GM21360 (cell line): ENCODE data around the gene KDM4B.
"Not testable (repeated sequence)": the region's sequence is repeated elsewhere in the genome, so short reads cannot be mapped to it uniquely, and the experiment has no call there.

Experiments used
- ATAC-seq: cut with Tn5 transposase; IDR thresholded peaks from one replicate; pipeline ENCODE4 v1.9.1; 2021; ENCODE audit warnings: mild to moderate bottlenecking, moderate library complexity; ENCODE audit not compliant: unreplicated experiment

The KDM4B gene

GRCh38 chr19:4968462-4969291 lies at the start of gene KDM4B:
Gene KDM4B (plus strand): TSS chr19:4969113. CDS start chr19:5032891, 63,778 bp downstream.
- ATAC-seq = peak; percentile 90

DNA sequence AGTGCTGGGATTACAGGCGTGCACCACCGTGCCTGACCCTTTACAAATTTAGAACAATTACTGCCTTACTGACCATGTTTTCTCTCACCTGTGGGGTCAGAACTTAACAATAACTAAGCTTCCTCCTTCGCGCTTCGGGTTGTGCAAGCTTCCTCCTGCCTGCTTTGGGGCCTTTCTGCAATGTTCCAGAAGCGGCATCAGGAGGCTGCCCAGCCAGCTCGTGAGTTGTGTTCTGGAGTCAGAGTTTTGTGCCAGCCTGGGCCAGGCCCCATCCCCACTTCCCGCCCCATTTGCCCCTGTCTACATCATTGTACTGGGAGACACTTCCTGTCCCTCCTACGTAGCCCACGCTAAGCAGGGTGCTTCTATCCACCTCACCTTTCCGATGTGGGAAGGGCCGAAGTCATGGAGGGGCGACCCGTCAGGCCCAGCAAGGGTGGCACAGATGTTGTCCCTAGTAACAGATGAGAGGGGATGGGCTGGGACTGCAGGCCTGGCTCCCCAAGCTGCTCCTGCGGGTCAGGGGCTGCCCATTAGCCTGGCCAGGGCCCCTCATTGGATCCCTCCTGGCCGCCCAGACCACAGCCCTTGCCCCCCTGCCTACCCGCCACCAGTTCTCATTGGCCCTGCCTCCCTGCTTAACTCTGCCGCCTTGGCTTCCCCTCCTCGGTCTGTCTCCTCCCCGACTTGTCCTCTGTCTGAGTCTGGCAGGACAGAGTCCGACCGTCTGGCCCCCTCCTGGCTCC lies 46.2 kb upstream of the KDM4B start:
- no peak for ATAC-seq

- no peak for ATAC-seq
These were observed 45.6 kb upstream of the KDM4B start for GRCh38 chr19:4923276-4923747.

- no peak for ATAC-seq
These were observed 39.7 kb upstream of the KDM4B start for GRCh38 chr19:4929186-4929585.

GRCh38 chr19:4930664-4931063 lies 38.2 kb upstream of the KDM4B start:
- ATAC-seq = no peak

DNA sequence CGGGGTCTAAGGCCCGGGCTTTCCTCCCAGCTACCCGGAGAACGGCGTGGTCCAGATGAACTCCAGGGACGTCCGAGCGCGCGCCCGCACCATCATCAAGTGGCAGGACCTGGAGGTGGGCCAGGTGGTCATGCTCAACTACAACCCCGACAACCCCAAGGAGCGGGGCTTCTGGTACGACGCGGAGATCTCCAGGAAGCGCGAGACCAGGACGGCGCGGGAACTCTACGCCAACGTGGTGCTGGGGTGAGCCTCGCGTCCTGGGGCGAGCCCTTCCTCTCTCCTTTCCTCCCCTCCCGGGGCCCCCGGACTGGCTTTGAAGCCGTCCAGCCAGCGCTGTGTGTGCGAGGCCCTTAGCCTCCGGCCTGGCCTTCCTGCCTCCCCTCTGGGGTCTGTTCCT lies 36.2 kb upstream of the KDM4B start:
- no peak for ATAC-seq

- no peak for ATAC-seq
These were observed 35.4 kb upstream of the KDM4B start for GRCh38 chr19:4933528-4933927.

GRCh38 chr19:4935444-4935843 lies 33.5 kb upstream of the KDM4B start:
- no peak for ATAC-seq

DNA sequence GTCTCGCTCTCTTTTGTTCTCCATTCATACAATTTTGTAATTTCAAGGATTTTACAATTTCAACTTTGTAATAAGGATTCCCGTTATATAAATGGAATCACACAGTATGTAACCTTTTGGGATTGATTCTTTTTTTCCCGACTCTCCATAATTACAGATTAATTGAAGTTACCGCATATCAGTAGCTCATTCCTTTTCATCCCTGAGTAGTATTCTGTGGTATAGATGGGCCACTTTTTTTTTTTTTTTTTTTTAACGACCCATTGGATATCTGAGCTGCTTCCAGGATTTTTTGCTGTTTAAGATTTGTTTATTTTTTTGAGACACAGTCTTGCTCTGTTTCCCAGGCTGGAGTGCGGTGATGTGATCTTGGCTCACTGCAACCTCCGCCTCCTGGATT lies 31.9 kb upstream of the KDM4B start:
- no peak for ATAC-seq

GRCh38 chr19:4938461-4938860 lies 30.5 kb upstream of the KDM4B start:
- ATAC-seq = not testable (repeated sequence)

GRCh38 chr19:4939466-4939865 lies 29.4 kb upstream of the KDM4B start:
- no peak for ATAC-seq

DNA sequence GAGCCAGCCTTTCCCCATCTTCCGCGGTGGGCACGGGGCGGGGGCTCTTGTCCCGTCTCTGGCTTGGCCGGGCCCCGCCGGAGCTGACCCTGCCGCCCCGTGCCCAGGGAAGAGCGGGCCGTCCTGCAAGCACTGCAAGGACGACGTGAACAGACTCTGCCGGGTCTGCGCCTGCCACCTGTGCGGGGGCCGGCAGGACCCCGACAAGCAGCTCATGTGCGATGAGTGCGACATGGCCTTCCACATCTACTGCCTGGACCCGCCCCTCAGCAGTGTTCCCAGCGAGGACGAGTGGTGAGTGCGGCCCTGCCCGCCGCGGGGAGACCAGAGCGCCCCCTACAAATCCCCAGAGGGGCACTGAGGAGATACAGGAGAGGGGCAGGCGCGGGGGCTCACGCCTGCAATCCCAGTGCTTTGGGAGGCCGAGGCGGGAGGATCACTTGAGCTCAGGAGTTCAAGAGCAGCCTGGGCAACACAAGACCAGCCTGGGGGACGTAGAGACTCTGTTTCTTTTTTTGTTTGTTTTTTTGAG lies 27.2 kb upstream of the KDM4B start:
- ATAC-seq = not testable (repeated sequence)

DNA sequence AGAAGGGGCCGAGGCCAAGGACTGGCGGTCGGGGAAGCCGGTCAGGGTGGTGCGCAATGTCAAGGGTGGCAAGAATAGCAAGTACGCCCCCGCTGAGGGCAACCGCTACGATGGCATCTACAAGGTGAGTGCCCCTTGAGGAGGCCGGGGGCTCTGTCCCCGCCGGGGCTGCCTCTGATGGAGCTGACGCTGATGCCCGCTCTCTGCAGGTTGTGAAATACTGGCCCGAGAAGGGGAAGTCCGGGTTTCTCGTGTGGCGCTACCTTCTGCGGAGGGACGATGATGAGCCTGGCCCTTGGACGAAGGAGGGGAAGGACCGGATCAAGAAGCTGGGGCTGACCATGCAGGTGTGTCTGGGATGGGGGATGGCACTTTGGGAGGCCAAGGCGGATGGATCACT lies 18.3 kb upstream of the KDM4B start:
- ATAC-seq = not testable (repeated sequence)

DNA sequence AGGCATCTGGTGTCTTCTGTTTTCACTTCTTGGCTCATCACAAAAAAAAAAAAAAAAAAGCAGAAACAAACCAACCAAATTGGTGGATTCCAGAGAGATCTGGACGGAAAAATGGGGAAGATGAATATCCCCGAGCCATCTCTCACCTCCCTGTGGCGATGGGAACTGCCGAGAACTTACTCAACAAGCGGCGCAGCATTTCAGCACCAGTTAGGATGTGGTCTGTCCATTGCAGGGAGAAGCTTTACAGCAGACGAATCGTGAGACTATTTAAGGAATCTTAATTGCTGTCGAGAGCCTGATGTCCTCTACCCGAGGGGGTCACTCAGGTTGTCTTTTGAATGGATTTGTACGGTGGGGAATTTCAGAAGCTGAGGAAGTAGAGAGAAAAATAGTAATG lies 17.3 kb upstream of the KDM4B start:
- ATAC-seq = no peak

DNA sequence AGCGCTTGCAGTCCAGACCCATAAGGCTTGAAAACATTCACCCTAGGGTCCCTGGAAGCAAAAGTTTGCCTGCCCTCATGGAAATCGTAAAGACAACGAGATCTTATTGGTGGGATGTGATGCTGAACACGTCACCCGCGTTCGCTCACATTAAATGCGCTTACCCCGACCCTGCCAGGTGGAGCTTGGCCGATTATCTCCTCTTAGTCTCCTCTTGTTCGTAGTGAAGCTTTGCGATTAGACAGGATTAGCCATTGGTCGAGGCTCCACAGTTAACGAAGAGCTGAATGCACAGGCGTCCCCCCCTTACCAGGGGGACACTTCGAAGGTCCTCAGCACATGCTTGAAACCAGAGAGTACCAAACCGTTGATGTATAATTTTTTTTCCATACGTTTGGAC lies 16.0 kb upstream of the KDM4B start:
- ATAC-seq = no peak

DNA sequence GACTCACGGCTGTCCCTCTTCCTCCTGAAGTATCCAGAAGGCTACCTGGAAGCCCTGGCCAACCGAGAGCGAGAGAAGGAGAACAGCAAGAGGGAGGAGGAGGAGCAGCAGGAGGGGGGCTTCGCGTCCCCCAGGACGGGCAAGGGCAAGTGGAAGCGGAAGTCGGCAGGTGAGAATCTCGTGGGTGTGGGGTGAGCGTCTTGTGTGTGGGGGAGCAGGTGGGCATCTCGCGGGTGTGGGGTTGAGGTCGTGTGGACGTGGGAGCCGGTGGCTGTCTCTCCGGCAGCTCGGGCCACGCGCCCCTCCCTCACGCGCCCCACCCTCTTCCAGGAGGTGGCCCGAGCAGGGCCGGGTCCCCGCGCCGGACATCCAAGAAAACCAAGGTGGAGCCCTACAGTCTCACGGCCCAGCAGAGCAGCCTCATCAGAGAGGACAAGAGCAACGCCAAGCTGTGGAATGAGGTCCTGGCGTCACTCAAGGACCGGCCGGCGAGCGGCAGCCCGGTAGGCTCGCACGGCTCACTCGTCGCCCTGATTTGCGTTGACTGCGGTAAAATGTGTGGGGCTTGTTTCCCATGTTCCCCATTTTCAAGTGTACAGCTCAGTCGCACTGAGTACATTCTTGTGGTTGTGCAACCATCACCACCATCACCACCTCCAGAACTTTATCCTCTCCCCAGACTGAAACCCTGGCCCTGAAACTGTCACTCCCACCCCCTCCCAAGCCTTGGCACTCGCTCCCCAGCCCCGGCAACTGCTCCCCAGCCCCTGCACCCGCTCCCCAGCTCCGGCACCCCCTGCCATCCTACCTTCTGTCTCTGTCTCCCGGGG lies 14.4 kb upstream of the KDM4B start:
- not testable (repeated sequence) for ATAC-seq

DNA sequence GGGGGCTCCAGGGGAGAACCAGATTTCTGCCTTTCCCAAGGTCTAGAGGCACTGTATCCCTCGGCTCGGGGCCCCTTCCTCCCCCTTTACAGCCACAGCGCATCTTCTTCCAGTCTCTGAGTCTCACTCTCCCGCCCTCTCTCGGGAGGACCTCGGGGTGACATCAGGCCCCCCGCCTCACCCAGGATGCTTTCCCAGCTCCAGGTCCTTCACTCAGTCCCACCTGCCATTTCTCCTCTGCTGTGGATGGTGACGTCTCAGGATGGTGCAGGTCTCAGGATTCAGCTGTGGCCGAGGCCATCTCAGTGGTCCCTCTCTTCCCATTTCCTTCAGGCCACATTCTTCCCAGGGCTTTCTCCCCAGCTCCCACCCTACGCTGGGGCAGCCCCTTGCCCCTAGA lies 13.6 kb upstream of the KDM4B start:
- no peak for ATAC-seq

- ATAC-seq = no peak
These were observed 10.9 kb upstream of the KDM4B start for GRCh38 chr19:4957981-4958380.

DNA sequence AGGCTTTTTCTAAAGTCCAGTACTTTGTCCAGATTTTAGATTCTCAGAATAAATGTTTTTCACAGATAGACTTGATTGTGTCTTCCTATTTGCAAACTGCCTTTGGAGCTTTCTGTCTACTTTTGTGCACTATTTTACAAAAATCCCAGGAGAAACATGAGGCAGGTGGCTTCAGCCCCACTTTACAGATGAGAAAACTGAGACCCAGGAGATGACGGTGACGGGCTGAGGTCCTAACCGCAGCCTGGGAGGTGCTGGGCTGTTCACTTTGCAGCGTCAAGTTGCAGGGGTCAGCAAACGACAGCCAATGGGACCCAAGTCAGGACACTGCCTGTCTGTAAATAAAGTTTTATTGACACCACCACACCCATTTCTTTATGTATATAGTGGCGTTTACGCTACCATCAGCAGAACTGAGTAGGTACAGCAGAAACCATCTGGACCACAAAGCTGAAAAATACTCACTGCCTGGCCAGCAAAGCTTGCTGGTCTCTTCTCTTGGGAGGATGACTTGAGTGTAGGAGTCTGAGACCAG lies 6.8 kb upstream of the KDM4B start:
- no peak for ATAC-seq

DNA sequence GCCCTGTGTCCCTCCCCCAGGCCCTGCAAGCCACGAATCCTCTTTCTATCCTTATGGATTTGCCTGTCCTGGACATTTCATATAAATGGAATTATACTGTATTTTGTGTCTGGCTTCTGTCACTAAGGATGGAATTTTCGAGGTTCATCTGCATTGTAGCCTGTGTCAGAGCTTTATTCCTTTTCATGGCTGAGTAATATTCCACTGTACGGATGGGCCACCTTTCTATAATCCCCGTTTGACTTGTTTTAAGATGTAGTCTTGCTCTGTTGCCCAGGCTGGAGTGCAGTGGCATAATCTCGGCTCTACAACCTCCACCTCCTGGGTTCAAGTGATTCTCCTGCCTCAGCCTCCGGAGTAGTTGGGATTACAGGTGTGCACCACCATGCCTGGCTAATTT lies 3.9 kb upstream of the KDM4B start:
- no peak for ATAC-seq

DNA sequence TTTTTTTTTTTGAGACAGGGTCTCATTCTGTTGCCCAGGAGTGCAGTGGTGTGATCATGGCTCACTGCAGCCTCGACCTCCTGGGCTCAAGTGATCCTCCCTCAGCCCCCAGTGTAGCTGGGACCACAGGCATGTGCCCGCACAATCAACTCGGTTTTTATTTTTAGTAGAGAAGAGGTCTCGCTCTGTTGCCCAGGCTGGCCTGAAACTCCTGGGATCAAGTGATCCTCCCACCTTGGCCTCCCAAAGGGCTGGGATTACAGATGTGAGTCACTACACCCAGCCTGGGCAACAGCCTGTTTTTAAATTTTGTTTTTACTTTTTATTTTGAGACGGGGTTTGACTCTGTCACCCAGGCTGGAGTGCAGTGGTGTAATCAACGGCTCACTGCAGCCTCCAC lies 2.3 kb upstream of the KDM4B start:
- ATAC-seq = no peak
